K562 (cell line): Measurements from ENCODE around the gene PINK1. TPM values are rescaled to one million over a fixed set of nuclear protein-coding genes. Genes with fewer than 3 reads are reported as not detected.

Experiments used
- CREB3L1 ChIP-seq: fragments of 450-650 bp; IDR thresholded peaks from 2 replicates; pipeline ENCODE4 v1.6.1; 2014; ENCODE audit warnings: low read depth, mild to moderate bottlenecking, moderate library complexity, borderline replicate concordance
- DNMT1 ChIP-seq: fragments of 450-650 bp; IDR thresholded peaks from 2 replicates; pipeline ENCODE4 v1.6.1; 2016; ENCODE audit warnings: antibody characterized with exemption, mild to moderate bottlenecking
- ETV6 ChIP-seq, 3 experiments: fragments of 150-350 bp in 1 of 3; sonication (generic) in 1 of 3; formaldehyde crosslinking in 1 of 3; IDR thresholded peaks; 2 replicates each; pipeline versions ENCODE4 v1.6.1 to v1.8.0; 2014 to 2022; ENCODE audit warnings: borderline replicate concordance in 2 of 3, low read depth in 2 of 3, antibody characterized with exemption in 1 of 3, low read length in 1 of 3, mild to moderate bottlenecking in 1 of 3, missing genetic modification reagents in 1 of 3
- HDGF ChIP-seq: fragments of 450-650 bp; IDR thresholded peaks from 2 replicates; pipeline ENCODE4 v1.6.1; 2016
- HMBOX1 ChIP-seq: sonication (generic); IDR thresholded peaks from 2 replicates; pipeline ENCODE4 v1.6.1; 2016
- HOXB6 ChIP-seq: fragments of 250-450 bp; sonication (Bioruptor Pico); IDR thresholded peaks from 2 replicates; pipeline ENCODE4 v1.5.1; 2022; ENCODE audit warnings: mild to moderate bottlenecking, borderline replicate concordance
- LCOR ChIP-seq: sonication (generic); formaldehyde crosslinking; IDR thresholded peaks from 2 replicates; pipeline ENCODE4 v1.8.0; 2022; ENCODE audit warnings: mild to moderate bottlenecking, missing genetic modification reagents
- NR1H2 ChIP-seq: sonication (generic); formaldehyde crosslinking; IDR thresholded peaks from 2 replicates; pipeline ENCODE4 v1.4.0; 2020; ENCODE audit warnings: mild to moderate bottlenecking, missing genetic modification reagents
- PHF20 ChIP-seq: fragments of 450-650 bp; IDR thresholded peaks from 2 replicates; pipeline ENCODE4 v1.6.1; 2018; ENCODE audit not compliant: partially characterized antibody
- RCOR1 ChIP-seq, 2 experiments: IDR thresholded peaks; 2 replicates each; pipeline ENCODE4 v1.6.1; 2012; ENCODE audit warnings: low read depth in 2 of 2, low read length in 2 of 2, borderline replicate concordance in 1 of 2, improper control_type of control experiment in 1 of 2
- THAP12 ChIP-seq: fragments of 250-450 bp; sonication (Bioruptor Pico); IDR thresholded peaks from 2 replicates; pipeline ENCODE4 v1.9.0; 2021; ENCODE audit warnings: mild to moderate bottlenecking, inconsistent platforms
- ZBTB49 ChIP-seq: sonication (generic); formaldehyde crosslinking; IDR thresholded peaks from 2 replicates; pipeline ENCODE4 v1.8.0; 2022; ENCODE audit warnings: missing genetic modification reagents, mild to moderate bottlenecking, borderline replicate concordance
- ZNF282 ChIP-seq: sonication (generic); formaldehyde crosslinking; IDR thresholded peaks from 2 replicates; pipeline ENCODE4 v1.8.1; 2023; ENCODE audit warnings: missing genetic modification reagents
- polyA plus RNA-seq, 8 experiments: library from polyadenylated mRNA; depleted of rRNA in 4 of 8; stranded (reverse) in 5 of 8; unstranded in 3 of 8; fragments of >200 nt; fragmentation: Nextera tagmentation in 2 of 8; fragmentation: Illumina TruSeq in 1 of 8; extraction: Ambion mirVana in 2 of 8; extraction: Trizol in 1 of 8; gene quantifications; 2 replicates each; pipeline versions ENCODE4 v1.2.1 to v1.2.3, GENCODE V29; 2011 to 2014; ENCODE audit warnings: inconsistent platforms in 1 of 8, missing spikeins in 1 of 8
- total RNA-seq, 7 experiments: library from RNA; depleted of rRNA in 6 of 7; stranded (reverse); fragments of >200 nt in 6 of 7; fragmentation: Illumina TruSeq in 2 of 7; extraction: Trizol in 2 of 7; gene quantifications; 2 replicates each; pipeline versions ENCODE4 v1.2.1 to v1.2.3, GENCODE V29; 2011 to 2021; ENCODE audit warnings: low replicate concordance in 1 of 7

Gene PINK1
- total and polyA plus RNA-seq, 9 of the 15 experiments (the other 6 are each of a cell fraction or from before 2014, with no cell fraction given), result 1.5 to 11.3 (median 6.8) TPM

- TF ChIP-seq ZBTB49 (CRISPR knock-in tag) (no peak), LCOR (CRISPR knock-in tag) (peak; percentile 94), CREB3L1 (no peak; the same call in 1 of the 2 replicates), ETV6 (IDR thresholded peaks at IDR 0.05; ENCODE audit: borderline replicate concordance in 1 of 2, low read depth in 2 of 2, low read length in 1 of 2) (no peak), ETV6 (CRISPR knock-in tag; IDR thresholded peaks at IDR 0.05; ENCODE audit: borderline replicate concordance) (no peak), THAP12 (CRISPR knock-in tag) (no peak), RCOR1 (IDR thresholded peaks at IDR 0.05; ENCODE audit: borderline replicate concordance in 1 of 2, low read depth in 2 of 2, low read length in 2 of 2) (peak in 1 of 2 experiments; percentile 87; a peak in 2 of 4 replicates), NR1H2 (no peak), HOXB6 (CRISPR knock-in tag) (no peak), HDGF (peak; percentile 26; the same call in 1 of the 2 replicates), DNMT1 (no peak), PHF20 (no peak), ZNF282 (CRISPR knock-in tag) (no peak), HMBOX1 (no peak)
These were observed 63.4 kb downstream of the PINK1 start (continued) for GRCh38 chr1:20696397-20697333.
